HEK293T (cell line): ENCODE data around the gene CDCP2.

Source experiments
- CTCF ChIA-PET: fragments of 350-600 bp; formaldehyde crosslinking; extraction: SDS; loops from one replicate; lab custom pipeline; 2021; ENCODE audit warnings: antibody characterized with exemption, inconsistent platforms; lab: Yijun Ruan, JAX
- POLR2A ChIA-PET: fragments of 350-600 bp; formaldehyde crosslinking; extraction: SDS; loops from one replicate; lab custom pipeline; 2020; ENCODE audit warnings: antibody characterized with exemption, inconsistent platforms; lab: Yijun Ruan, JAX
- DNase-seq: peaks from one replicate; pipeline ENCODE4 v3.0.0; 2012; ENCODE audit warnings: mixed read lengths; ENCODE audit errors: extremely low spot score
- ARNT ChIP-seq: fragments of 450-650 bp; IDR thresholded peaks from 2 replicates; pipeline ENCODE4 v1.6.1; 2017; ENCODE audit warnings: mild to moderate bottlenecking
- BHLHE40 ChIP-seq: fragments of 450-650 bp; IDR thresholded peaks from 2 replicates; pipeline ENCODE4 v1.6.1; 2016; ENCODE audit warnings: mild to moderate bottlenecking, moderate library complexity, borderline replicate concordance
- CTBP1 ChIP-seq: fragments of 450-650 bp; IDR thresholded peaks from 2 replicates; pipeline ENCODE4 v1.6.1; 2016; ENCODE audit warnings: borderline replicate concordance
- ELF4 ChIP-seq: fragments of 450-650 bp; IDR thresholded peaks from 2 replicates; pipeline ENCODE4 v1.6.1; 2017; ENCODE audit warnings: antibody characterized with exemption
- FOXA1 ChIP-seq: fragments of 450-650 bp; IDR thresholded peaks from 2 replicates; pipeline ENCODE4 v1.6.1; 2016; ENCODE audit warnings: mild to moderate bottlenecking
- FOXK2 ChIP-seq: fragments of 450-650 bp; IDR thresholded peaks from 2 replicates; pipeline ENCODE4 v1.6.1; 2016; ENCODE audit warnings: mild to moderate bottlenecking
- FOXM1 ChIP-seq: fragments of 450-650 bp; IDR thresholded peaks from 2 replicates; pipeline ENCODE4 v1.6.1; 2017; ENCODE audit warnings: mild to moderate bottlenecking, borderline replicate concordance
- HDGF ChIP-seq: fragments of 450-650 bp; IDR thresholded peaks from 2 replicates; pipeline ENCODE4 v1.6.1; 2017; ENCODE audit warnings: antibody characterized with exemption, borderline replicate concordance
- L3MBTL2 ChIP-seq: fragments of 450-650 bp; conservative IDR thresholded peaks from 2 replicates; pipeline ENCODE4 v1.6.1; 2016; ENCODE audit warnings: mild to moderate bottlenecking
- LEF1 ChIP-seq: fragments of 450-650 bp; IDR thresholded peaks from 2 replicates; pipeline ENCODE4 v1.6.1; 2017; ENCODE audit warnings: mild to moderate bottlenecking, borderline replicate concordance
- NFRKB ChIP-seq: fragments of 450-650 bp; IDR thresholded peaks from 2 replicates; pipeline ENCODE4 v1.6.1; 2016; ENCODE audit warnings: mild to moderate bottlenecking, moderate library complexity
- PKNOX1 ChIP-seq: fragments of 450-650 bp; IDR thresholded peaks from 2 replicates; pipeline ENCODE4 v1.6.1; 2016
- SP1 ChIP-seq: fragments of 450-650 bp; IDR thresholded peaks from 2 replicates; pipeline ENCODE4 v1.6.1; 2017
- SUZ12 ChIP-seq: fragments of 450-650 bp; IDR thresholded peaks from 2 replicates; pipeline ENCODE4 v1.6.1; 2016; ENCODE audit warnings: mild to moderate bottlenecking
- TARDBP ChIP-seq: fragments of 450-650 bp; IDR thresholded peaks from 2 replicates; pipeline ENCODE4 v1.6.1; 2016
- ZNF384 ChIP-seq: fragments of 450-650 bp; IDR thresholded peaks from 2 replicates; pipeline ENCODE4 v1.6.1; 2016

Gene CDCP2

GRCh38 chr1:54125386-54126070 lies 27.3 kb downstream of the CDCP2 start:
- CTCF ChIA-PET, result interaction anchor here (0.5 kb wide), 1 partner anchor 13 kb away, joined by 3 read pairs; no protein-coding TSS in a partner anchor
- no peak for DNase-seq
- TF ChIP-seq BHLHE40 (no peak), ARNT (0 out of 2 replicates have a peak, but pooled peaks have one; percentile 5), ELF4 (no peak)
- POLR2A ChIA-PET, result interaction anchor here (1.0 kb wide), 1 partner anchor 60 kb away, joined by 3 read pairs; no protein-coding TSS in a partner anchor

- ChIA-PET CTCF (no interaction called here), POLR2A (interaction anchor here (1.0 kb wide), 1 partner anchor 59 kb away, joined by 3 read pairs; no protein-coding TSS in a partner anchor)
- TF ChIP-seq FOXM1, result no peak
- TF ChIP-seq FOXA1, result no peak
- TF ChIP-seq SP1, result no peak
- TF ChIP-seq PKNOX1, result no peak
- no peak for TF ChIP-seq HDGF
- no peak for TF ChIP-seq LEF1
- no peak for TF ChIP-seq NFRKB
- no peak for TF ChIP-seq SUZ12
- no peak for TF ChIP-seq ZNF384
- no peak for DNase-seq
Observed at GRCh38 chr1:54124906-54125305, 27.9 kb downstream of the CDCP2 start.

GRCh38 chr1:54124472-54124871 lies 28.3 kb downstream of the CDCP2 start:
- ChIA-PET POLR2A (interaction anchor here (1.0 kb wide), 1 partner anchor 59 kb away, joined by 3 read pairs; no protein-coding TSS in a partner anchor), CTCF (no interaction called here)
- TF ChIP-seq NFRKB, result no peak
- TF ChIP-seq PKNOX1, result no peak
- no peak for TF ChIP-seq LEF1
- TF ChIP-seq SUZ12, result no peak
- TF ChIP-seq FOXM1, result no peak
- no peak for TF ChIP-seq ARNT
- TF ChIP-seq ZNF384, result no peak
- TF ChIP-seq FOXK2, result no peak
- no peak for TF ChIP-seq CTBP1
- TF ChIP-seq TARDBP, result no peak
- TF ChIP-seq BHLHE40, result no peak
- TF ChIP-seq FOXA1, result no peak
- no peak for TF ChIP-seq L3MBTL2
- no peak for TF ChIP-seq HDGF
- TF ChIP-seq ELF4, result no peak
- DNase-seq, result no peak

- CTCF ChIA-PET, result interaction anchor here (0.9 to 1.0 kb wide), 3 partner anchors 11 to 19 kb away, joined by 3 read pairs; no protein-coding TSS in a partner anchor
- DNase-seq, result no peak
- POLR2A ChIA-PET, result interaction anchor here (1.1 kb wide), 1 partner anchor 77 kb away, joined by 4 read pairs; the partner anchor contains the start of genes CYB5RL and MRPL37
- TF ChIP-seq PKNOX1, result no peak
- no peak for TF ChIP-seq ARNT
- TF ChIP-seq CTBP1, result no peak
- TF ChIP-seq SUZ12, result no peak
- no peak for TF ChIP-seq ZNF384
- TF ChIP-seq FOXK2, result no peak
- no peak for TF ChIP-seq TARDBP
- TF ChIP-seq HDGF, result no peak
Observed at GRCh38 chr1:54122992-54123391, 29.8 kb downstream of the CDCP2 start.

GRCh38 chr1:54122135-54122751 lies 30.6 kb downstream of the CDCP2 start:
- ChIA-PET CTCF (interaction anchor here (0.5 to 1.0 kb wide), 5 partner anchors 10 to 20 kb away, joined by 3 to 12 read pairs (median 3); no protein-coding TSS in a partner anchor), POLR2A (interaction anchor here (0.8 to 1.1 kb wide), 3 partner anchors 14 to 179 kb away, joined by 3 to 4 read pairs (median 4); partner anchors contain the start of genes CYB5RL and MRPL37)
- DNase-seq, result peak; percentile 53
- TF ChIP-seq HDGF (no peak), NFRKB (no peak), FOXK2 (no peak), SP1 (no peak), ZNF384 (no peak), CTBP1 (no peak), L3MBTL2 (no peak), LEF1 (no peak), TARDBP (no peak), PKNOX1 (no peak), FOXA1 (no peak), ELF4 (no peak), BHLHE40 (no peak)
